SJCRH30 (cell line): ENCODE measurements around the gene MYLIP. TPM values are rescaled to one million over a fixed set of nuclear protein-coding genes. Genes with fewer than 3 reads are reported as not detected.

Experiments used
- DNase-seq, 2 experiments: peaks; one replicate each; pipeline ENCODE4 v3.0.0-alpha.2; 2015 to 2020
- H3K27ac ChIP-seq: fragments of 250-450 bp; sonication (Bioruptor Pico); 2 replicates; pipeline ENCODE4 v1.5.1; 2020; ENCODE audit warnings: mild to moderate bottlenecking, moderate library complexity
- H3K27me3 ChIP-seq: fragments of 250-450 bp; sonication (Bioruptor Pico); 2 replicates; pipeline ENCODE4 v1.5.1; 2020; ENCODE audit warnings: mild to moderate bottlenecking, moderate library complexity
- H3K36me3 ChIP-seq: fragments of 250-450 bp; sonication (Bioruptor Pico); 2 replicates; pipeline ENCODE4 v1.5.1; 2020; ENCODE audit warnings: mild to moderate bottlenecking, moderate library complexity
- H3K4me1 ChIP-seq: fragments of 250-450 bp; sonication (Bioruptor Pico); 2 replicates; pipeline ENCODE4 v1.5.1; 2020; ENCODE audit warnings: mild to moderate bottlenecking, moderate library complexity
- H3K4me3 ChIP-seq: fragments of 250-450 bp; sonication (Bioruptor Pico); 2 replicates; pipeline ENCODE4 v1.5.1; 2020; ENCODE audit warnings: mild to moderate bottlenecking, moderate library complexity
- H3K9me3 ChIP-seq: fragments of 250-450 bp; sonication (Bioruptor Pico); replicated peaks from 2 replicates; pipeline ENCODE4 v1.5.1; 2020; ENCODE audit warnings: mild to moderate bottlenecking, moderate library complexity
- total RNA-seq: library from RNA; depleted of rRNA; stranded (reverse); fragments of >200 nt; shearing (Covaris generic); gene quantifications from 2 replicates; pipeline ENCODE4 v1.2.3, GENCODE V29; 2014; rRNA removed

MYLIP gene
- total RNA-seq, result 31.4 and 36.3 TPM in 2 replicates

DNA sequence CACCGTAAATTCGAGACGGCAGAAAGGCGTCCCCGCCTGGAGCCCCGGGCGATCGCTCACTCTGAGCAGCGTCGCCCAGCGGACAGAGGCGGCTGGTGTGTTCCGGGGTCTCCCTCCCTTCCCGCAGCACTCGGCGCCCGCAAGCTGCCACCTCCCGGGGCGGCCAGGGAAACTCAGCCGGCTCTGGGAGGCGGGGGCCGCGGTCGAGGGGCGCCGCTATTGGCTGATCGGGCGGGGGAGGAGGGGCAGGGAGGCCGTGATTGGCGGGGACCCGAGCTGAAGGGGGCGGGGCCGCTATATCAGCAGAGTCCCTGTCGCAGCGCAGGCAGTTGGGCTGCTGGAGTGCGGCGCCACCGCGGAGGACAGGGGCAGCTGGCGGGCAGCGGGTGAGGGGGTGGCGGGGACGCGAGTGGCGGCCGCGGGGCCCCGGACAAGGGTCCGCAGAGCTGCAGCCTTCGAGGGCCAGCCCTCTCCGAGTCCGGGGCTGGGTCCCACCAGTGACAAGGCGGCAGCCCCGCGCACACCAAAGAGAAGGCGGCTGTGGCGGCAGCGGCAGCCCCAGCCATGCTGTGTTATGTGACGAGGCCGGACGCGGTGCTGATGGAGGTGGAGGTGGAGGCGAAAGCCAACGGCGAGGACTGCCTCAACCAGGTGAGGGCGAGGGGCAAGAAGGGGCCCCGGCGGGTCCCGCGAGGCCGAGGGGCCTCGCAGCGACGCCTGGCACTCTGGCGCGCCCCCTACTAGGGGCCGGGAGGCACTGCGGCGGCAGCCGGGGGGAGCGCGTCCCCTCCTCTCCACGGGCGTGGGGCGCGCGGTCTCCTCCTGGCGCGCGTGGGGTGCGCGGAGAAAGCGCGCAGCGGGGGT, at the start of gene MYLIP:
Gene MYLIP, plus strand, starts transcription at position 328 of the 864 bp plus-strand sequence. Its CDS starts 237 bp downstream, at position 565.
- peak; percentile 92 to 94 for DNase-seq

DNA sequence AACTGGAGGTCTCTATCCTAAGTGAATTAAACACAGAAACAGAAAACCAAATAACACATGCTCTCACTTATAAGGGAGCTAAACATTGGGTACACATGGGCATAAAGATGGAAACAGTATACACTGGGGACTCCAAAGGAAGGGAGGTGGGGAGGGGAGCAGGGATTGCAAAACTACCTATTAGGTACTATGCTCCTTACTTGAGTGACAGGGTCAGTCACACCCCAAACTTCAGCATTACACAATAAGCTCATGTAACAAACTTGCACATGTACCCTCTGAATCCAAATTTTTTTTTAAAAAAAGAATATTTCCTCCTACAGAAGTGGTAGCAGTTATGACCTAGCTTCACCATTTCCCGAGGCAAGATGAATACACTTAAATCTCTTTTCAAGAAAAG, 49.5 kb upstream of the MYLIP start:
- Histone ChIP-seq H3K27ac (no peak overlapping the region), H3K36me3 (no peaks in the 10 kb centered on the region), H3K9me3 (no peaks in the 10 kb centered on the region), H3K4me3 (no peak overlapping the region), H3K4me1 (no peaks in the 10 kb centered on the region), H3K27me3 (no peaks in the 10 kb centered on the region)
- no peak for DNase-seq

More for the DNA sequence above, at the start of gene MYLIP:
- no peaks in the 10 kb centered on the region for H3K27me3 ChIP-seq
- H3K4me1 ChIP-seq, result peaks cover 3% of the 10 kb centered on the region; the same call in 1 of the 2 replicates
- H3K36me3 ChIP-seq, result peaks cover 28% of the 10 kb centered on the region
- peak within 1 kb of the TSS; percentile 97 for H3K4me3 ChIP-seq
- no peaks in the 10 kb centered on the region for H3K9me3 ChIP-seq
- peak within 1 kb of the TSS; percentile 89 for H3K27ac ChIP-seq

DNA sequence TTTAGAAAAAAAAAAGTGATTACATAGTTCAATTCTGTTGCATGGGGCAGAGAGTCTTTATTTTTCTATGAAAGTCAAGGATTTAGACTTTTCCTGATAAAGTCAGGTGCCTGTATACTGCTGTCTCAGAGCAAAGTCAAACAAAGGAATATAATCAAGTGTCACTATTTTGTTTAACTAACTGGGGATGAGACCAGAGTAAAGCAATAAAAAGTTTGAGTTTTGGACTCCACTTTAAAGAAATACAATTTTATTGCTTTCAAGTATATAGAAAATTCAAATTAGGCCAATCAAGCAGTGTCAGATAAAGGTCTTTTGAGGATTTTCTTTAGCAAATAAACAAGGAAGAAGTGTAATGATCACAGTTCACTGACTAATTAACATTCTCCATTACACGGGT, 48.7 kb upstream of the MYLIP start:
- no peak overlapping the region for H3K4me3 ChIP-seq
- no peaks in the 10 kb centered on the region for H3K9me3 ChIP-seq
- DNase-seq, result no peak
- H3K27ac ChIP-seq, result no peak overlapping the region
- H3K36me3 ChIP-seq, result no peaks in the 10 kb centered on the region
- H3K4me1 ChIP-seq, result no peaks in the 10 kb centered on the region
- no peaks in the 10 kb centered on the region for H3K27me3 ChIP-seq

DNA sequence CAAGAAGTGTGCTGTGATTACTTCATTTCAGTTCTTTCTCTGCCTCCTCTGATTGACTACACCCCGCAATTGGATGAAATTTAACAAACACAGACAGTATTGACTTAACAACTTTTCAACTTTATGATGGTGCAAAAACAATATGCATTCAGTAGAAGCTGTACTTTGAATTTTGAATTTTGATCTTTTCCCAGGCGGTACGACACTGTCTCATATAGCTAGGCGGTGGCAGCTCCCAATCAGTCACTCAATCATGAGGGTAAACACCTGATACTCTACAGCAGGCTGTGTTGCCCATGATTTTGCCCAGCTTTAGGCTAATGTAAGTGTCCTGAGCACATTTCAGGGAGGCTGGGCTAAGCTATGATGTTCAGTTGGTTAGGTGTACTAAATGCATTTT, 47.6 kb upstream of the MYLIP start:
- Histone ChIP-seq H3K4me1 (no peaks in the 10 kb centered on the region), H3K4me3 (no peak overlapping the region), H3K36me3 (no peaks in the 10 kb centered on the region), H3K27me3 (no peaks in the 10 kb centered on the region), H3K27ac (no peak overlapping the region), H3K9me3 (no peaks in the 10 kb centered on the region)
- DNase-seq, result no peak

DNA sequence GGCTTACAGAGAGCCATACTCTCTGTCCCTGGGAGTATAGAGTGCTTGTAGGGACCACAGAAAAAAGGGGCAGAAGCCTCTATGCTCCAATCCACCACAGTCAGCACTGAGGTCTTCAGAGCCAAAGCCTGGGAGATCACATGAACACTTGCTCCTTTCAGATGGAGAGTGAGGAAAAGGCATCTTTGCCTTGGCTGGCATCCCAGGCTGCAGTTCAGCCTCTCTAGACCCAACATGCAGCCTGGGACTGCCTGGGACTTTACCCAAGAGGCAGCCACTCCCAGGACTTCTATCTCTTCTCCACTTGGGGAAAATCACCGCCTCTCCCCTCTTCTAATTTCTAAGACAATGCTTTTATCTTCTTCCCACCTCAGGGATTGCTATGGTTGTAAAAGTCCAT, 46.5 kb upstream of the MYLIP start:
- no peaks in the 10 kb centered on the region for H3K27me3 ChIP-seq
- no peaks in the 10 kb centered on the region for H3K4me1 ChIP-seq
- H3K9me3 ChIP-seq, result no peaks in the 10 kb centered on the region
- H3K27ac ChIP-seq, result no peak overlapping the region
- no peak overlapping the region for H3K4me3 ChIP-seq
- DNase-seq, result no peak
- H3K36me3 ChIP-seq, result no peaks in the 10 kb centered on the region

DNA sequence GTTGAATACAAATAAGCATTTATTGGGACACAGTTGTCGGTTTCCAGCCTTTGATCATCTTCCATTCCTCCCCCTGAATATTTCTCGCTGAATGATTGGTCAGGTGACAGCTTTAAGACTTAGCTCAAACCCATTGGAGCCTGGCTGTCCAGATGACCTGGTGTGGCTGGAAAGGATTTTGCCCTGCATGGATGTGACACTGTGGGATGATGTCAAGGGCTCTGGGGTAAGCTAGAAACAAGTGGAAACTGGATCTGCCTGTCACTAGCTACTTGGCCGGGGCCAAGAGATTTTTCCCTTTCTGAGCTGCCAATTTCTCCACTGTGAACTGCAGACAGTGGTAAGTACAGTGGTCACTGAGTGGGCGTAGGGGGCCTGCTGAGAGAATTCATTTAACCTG, 41.9 kb upstream of the MYLIP start:
- H3K27me3 ChIP-seq, result no peaks in the 10 kb centered on the region
- H3K4me3 ChIP-seq, result no peak overlapping the region
- no peaks in the 10 kb centered on the region for H3K4me1 ChIP-seq
- no peak overlapping the region for H3K27ac ChIP-seq
- H3K36me3 ChIP-seq, result no peaks in the 10 kb centered on the region
- DNase-seq, result no peak
- no peaks in the 10 kb centered on the region for H3K9me3 ChIP-seq

DNA sequence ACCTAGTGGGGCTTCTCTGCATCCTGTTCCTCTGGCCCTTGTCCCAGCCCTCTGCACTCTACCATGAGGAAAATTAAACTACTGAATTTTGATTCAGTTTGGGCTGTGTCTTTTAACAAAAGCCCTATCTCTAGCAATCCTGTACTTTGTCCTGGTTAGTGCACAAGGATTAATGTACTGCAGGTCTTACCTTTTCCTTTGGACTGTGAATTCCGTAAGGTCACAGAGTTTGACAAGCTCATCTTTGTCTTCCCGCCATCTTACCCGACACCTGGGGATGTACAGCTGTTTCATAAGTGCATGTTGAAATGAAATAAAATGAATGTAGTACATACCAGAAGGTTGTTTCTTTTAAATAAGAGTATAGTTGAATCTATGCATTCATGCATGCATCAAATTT, 41.5 kb upstream of the MYLIP start:
- no peak overlapping the region for H3K27ac ChIP-seq
- DNase-seq, result no peak
- no peaks in the 10 kb centered on the region for H3K27me3 ChIP-seq
- no peaks in the 10 kb centered on the region for H3K4me1 ChIP-seq
- H3K36me3 ChIP-seq, result no peaks in the 10 kb centered on the region
- no peak overlapping the region for H3K4me3 ChIP-seq
- H3K9me3 ChIP-seq, result no peaks in the 10 kb centered on the region

DNA sequence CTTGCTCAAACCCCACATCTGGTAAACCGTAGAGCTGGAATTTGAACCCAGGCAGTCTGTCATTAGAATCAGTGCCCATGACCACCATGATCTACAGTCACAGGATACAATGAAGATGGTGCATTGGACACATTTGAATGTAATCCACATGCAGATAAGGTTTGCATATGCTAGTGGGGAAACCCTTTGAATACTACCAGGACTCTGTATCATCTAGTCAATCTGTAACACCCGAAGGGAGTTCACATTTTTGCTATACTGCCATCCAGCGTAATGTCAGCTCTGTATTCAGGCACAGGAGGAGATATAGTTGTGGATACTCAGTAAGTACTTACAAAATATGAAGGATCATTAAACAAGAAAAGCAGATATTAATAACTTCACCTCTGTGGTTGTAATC, 40.5 kb upstream of the MYLIP start:
- Histone ChIP-seq H3K4me1 (no peaks in the 10 kb centered on the region), H3K27me3 (no peaks in the 10 kb centered on the region), H3K9me3 (no peaks in the 10 kb centered on the region), H3K36me3 (no peaks in the 10 kb centered on the region), H3K27ac (no peak overlapping the region), H3K4me3 (no peak overlapping the region)
- DNase-seq, result no peak

DNA sequence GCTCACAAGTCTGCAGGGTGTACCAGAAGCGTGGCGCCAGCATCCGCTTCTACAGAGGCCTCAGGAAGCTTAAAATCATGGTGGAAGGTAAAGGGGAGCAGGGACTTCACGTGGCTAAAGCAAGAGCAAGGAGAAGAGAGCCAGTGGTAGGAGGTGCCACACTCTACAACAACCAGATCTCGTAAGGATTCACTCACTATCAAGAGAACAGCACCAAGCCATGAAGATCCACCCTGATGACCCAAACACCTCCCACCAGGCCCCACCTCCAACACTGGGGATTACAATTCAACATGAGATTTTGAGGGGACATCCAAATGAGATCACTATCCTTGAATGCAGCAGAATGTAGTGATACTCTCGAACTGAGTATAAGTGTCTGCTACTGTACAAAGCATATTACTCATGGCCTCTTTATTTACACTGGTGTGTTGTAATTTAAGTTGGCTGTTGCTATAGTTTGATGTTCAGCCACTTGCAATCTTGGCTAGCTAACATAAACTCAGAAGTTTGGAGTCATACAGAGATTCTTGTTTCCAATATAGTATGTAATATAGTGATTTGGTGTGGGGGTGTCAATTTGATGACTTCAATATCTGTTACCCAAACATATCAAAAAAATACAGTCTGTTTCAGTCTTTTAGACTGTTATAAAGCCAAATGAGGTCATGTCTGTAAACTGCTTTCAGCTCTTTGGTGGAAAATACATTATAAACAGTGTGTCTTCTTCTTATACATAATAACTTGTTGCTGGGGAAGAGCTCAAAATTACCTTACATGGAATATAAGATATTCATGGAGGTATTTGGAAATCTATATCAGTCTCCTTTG, 39.4 kb upstream of the MYLIP start:
- Histone ChIP-seq H3K27me3 (no peaks in the 10 kb centered on the region), H3K9me3 (no peaks in the 10 kb centered on the region), H3K4me1 (no peaks in the 10 kb centered on the region), H3K27ac (no peak overlapping the region), H3K36me3 (no peaks in the 10 kb centered on the region), H3K4me3 (no peak overlapping the region)
- DNase-seq, result no peak

DNA sequence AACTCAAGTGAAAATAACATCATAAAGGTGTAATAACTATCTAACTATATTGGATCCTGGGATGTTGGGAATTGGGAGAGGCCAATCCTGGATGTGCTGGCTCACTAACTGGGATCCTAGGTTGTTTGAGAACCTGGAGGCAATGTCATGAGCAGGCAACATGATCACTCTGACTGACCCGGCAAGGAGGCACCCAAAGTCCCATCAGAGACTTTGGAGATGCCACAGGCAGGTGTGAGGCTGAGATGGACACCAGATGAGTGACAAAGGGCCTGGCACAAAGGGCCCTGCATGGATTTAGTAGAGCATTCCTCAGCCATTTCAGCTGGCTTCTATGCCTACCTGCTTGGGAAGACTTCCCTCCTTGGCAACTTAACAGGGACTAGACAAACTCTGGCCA, 38.4 kb upstream of the MYLIP start:
- no peak for DNase-seq
- Histone ChIP-seq H3K4me1 (no peaks in the 10 kb centered on the region), H3K36me3 (no peaks in the 10 kb centered on the region), H3K9me3 (no peaks in the 10 kb centered on the region), H3K4me3 (no peak overlapping the region), H3K27ac (no peak overlapping the region), H3K27me3 (no peaks in the 10 kb centered on the region)

DNA sequence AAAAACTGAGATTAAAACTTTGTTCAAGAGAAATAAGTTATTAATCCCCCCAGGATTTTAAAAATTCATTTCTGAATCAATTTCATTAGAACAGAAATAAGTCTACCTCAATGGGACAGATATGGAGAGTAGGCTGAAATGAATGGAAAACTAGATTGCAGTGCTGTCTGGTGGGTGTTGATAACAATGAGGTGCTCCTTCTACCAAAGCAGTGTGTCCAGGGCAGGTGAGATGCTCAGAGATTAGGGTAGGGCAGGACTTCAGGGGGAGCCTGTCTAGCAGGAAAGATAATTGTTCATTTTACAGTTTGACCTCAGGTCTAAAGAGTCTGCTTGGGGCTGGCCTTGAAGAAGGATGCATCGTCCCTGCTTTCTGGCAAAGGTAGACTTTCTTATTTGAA, 38.0 kb upstream of the MYLIP start:
- DNase-seq, result no peak
- H3K36me3 ChIP-seq, result no peaks in the 10 kb centered on the region

DNA sequence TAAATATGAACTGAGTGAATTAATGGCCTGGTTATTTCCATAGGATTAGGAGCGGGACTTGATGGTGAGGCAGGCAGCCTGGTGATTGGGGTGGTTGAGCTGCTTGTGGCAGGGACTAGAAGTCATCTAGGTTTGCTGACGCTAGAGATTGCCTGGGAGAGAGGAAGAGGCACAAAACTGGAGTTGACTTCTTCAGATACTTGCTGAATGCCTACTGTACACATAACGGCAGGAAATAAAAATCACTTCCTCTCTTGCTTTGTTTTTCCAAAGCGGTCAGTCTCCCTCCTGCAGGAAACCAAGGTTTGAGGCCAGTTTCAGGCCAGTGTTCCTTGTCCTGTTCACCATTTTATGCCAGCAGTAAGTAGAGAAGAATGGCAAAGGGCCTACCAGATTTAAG, 36.7 kb upstream of the MYLIP start:
- Histone ChIP-seq H3K9me3 (no peaks in the 10 kb centered on the region), H3K4me3 (no peak overlapping the region), H3K27ac (no peak overlapping the region), H3K36me3 (no peaks in the 10 kb centered on the region), H3K4me1 (no peaks in the 10 kb centered on the region), H3K27me3 (no peaks in the 10 kb centered on the region)
- no peak for DNase-seq

More for the DNA sequence above, 38.0 kb upstream of the MYLIP start:
- no peaks in the 10 kb centered on the region for H3K4me1 ChIP-seq
- no peaks in the 10 kb centered on the region for H3K27me3 ChIP-seq
- H3K4me3 ChIP-seq, result no peak overlapping the region
- H3K9me3 ChIP-seq, result no peaks in the 10 kb centered on the region
- no peak overlapping the region for H3K27ac ChIP-seq

DNA sequence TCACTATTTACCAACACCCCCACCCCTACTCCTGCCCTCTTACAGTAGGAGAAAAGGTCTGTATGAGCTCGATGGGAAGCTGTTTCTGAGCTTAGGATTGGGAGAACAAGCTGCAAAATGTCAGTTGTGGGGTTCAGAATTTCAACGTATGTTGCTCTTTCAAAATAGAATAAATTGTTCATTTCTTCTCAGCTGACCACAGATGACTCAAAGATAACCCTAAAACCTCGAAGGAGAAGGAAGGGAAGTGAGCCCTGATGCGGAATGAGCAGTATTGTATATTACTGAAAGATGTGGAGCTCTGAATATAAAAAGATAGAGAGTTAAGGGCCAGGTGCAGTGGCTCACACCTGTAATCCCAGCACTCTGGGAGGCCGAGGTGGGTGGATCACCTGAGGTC, 35.9 kb upstream of the MYLIP start:
- Histone ChIP-seq H3K4me1 (no peaks in the 10 kb centered on the region), H3K27me3 (no peaks in the 10 kb centered on the region), H3K36me3 (no peaks in the 10 kb centered on the region), H3K27ac (no peak overlapping the region), H3K9me3 (no peaks in the 10 kb centered on the region), H3K4me3 (no peak overlapping the region)
- DNase-seq, result no peak

DNA sequence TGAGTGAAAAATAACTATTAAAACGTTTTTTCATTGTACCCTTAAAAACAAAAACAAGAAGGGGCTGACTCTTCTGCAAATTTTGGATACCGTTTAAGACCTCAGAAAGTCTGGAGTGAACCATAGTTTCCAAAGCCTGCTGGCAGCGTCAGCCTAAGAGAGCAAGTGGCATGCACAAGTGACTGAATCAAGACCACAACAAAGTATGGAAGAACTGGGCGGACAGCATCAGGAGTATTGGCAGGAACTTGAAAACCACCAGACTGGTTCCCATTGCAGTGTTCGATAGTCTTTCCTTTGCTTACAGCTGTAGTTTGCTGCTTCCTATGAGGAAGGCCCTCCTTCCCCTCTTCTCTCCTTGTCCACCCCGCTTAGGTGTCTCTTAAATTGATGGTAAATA, 33.7 kb upstream of the MYLIP start:
- no peak overlapping the region for H3K27ac ChIP-seq
- no peaks in the 10 kb centered on the region for H3K36me3 ChIP-seq
- no peak for DNase-seq
- no peaks in the 10 kb centered on the region for H3K9me3 ChIP-seq
- no peak overlapping the region for H3K4me3 ChIP-seq
- no peaks in the 10 kb centered on the region for H3K27me3 ChIP-seq
- H3K4me1 ChIP-seq, result no peaks in the 10 kb centered on the region

DNA sequence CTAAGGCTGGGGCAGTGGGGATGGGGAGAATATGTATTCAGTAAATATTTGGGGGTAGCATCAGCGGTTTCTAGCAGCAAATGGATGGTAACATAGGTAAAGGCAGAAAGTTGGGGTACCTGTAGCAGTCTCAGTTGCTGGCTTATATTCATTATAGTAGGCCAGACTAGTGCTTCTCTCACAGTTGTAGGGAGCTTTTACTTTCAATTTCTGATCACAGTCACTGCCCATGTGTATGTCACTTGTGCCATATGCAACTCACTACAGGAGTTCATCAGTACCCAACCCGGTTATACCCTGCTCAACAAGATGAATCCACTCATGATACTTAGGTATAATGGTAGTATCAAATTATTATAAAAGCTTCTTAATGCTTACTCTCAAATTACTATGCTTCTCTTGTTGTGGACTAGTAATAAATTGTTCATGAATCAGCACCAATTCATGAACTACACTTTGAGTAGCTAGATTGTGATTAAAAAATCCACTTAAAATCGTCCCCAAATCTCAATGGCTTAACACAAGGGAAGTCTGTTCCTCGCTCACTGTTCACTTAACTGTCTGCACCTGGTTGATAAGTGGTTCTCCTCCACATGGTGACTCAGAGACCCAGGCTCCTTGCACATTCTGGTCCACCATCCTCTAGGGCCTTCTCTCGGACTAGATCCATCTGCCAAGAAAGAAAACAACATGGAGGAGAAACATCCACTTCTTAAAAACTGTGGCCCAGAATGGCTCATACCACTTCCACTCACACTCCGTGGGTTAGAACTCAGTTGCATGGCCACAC, 31.3 kb upstream of the MYLIP start:
- Histone ChIP-seq H3K4me3 (no peak overlapping the region), H3K9me3 (no peaks in the 10 kb centered on the region), H3K27me3 (no peaks in the 10 kb centered on the region), H3K27ac (no peak overlapping the region), H3K36me3 (no peaks in the 10 kb centered on the region), H3K4me1 (peaks cover 9% of the 10 kb centered on the region)
- DNase-seq, result no peak
